Thoracic aorta (tissue), 2 donors: ENCODE data around the gene UBE2D3. TPM values are rescaled to one million over a fixed set of nuclear protein-coding genes. Genes with fewer than 3 reads are reported as not detected.
"Not testable (repeated sequence)": the region's sequence is repeated elsewhere in the genome, so short reads cannot be mapped to it uniquely, and the experiment has no call there.

ENCODE experiments used
- ATAC-seq: fragments of 150-250 bp; one replicate; pipeline ENCODE4 v1.8.0; 2017; ENCODE audit warnings: low read depth; ENCODE audit not compliant: insufficient number of reproducible peaks, low FRiP score
- DNase-seq: peaks from one replicate; pipeline ENCODE4 v3.0.0-alpha.2; 2020; ENCODE audit warnings: low spot score
- H3K27ac ChIP-seq, 2 donors: fragments of 200-600 bp; sonication (generic); 1 replicate in 1 of 2; 2 replicates in 1 of 2; pipeline ENCODE4 v1.5.1; 2016; ENCODE audit warnings: mild to moderate bottlenecking in 2 of 2, moderate library complexity in 2 of 2
- H3K27me3 ChIP-seq: fragments of 200-600 bp; sonication (generic); replicated peaks from 2 replicates; pipeline ENCODE4 v1.6.0; 2016; ENCODE audit warnings: mild to moderate bottlenecking; ENCODE audit not compliant: insufficient read depth
- H3K36me3 ChIP-seq: fragments of 200-600 bp; sonication (generic); one replicate; pipeline ENCODE4 v1.5.1; 2016
- H3K4me1 ChIP-seq, 2 donors: fragments of 200-600 bp; sonication (generic); 1 replicate in 1 of 2; 2 replicates in 1 of 2; pipeline versions ENCODE4 v1.5.1 to v1.6.0; 2016; ENCODE audit warnings: low read depth in 2 of 2, mild to moderate bottlenecking in 1 of 2; ENCODE audit not compliant: control insufficient read depth in 1 of 2
- H3K4me3 ChIP-seq: fragments of 200-600 bp; sonication (generic); 2 replicates; pipeline ENCODE4 v1.5.1; 2016; ENCODE audit warnings: mild to moderate bottlenecking
- H3K9me3 ChIP-seq: fragments of 200-600 bp; sonication (generic); 2 replicates; pipeline ENCODE4 v1.5.1; 2016
- CTCF ChIP-seq: fragments of 200-600 bp; sonication (generic); IDR thresholded peaks from one replicate; pipeline ENCODE4 v1.5.1; 2019; ENCODE audit warnings: antibody characterized with exemption
- total RNA-seq, 2 donors: library from RNA; depleted of rRNA; stranded (reverse); fragments of >200 nt; gene quantifications; one replicate each; pipeline versions ENCODE4 v1.1.0 to v1.2.3, GENCODE V29; 2016

UBE2D3 gene
- total RNA-seq, 2 donors from 2014 or later = 245 to 376 TPM

- Histone ChIP-seq H3K27ac (peak overlapping the region; percentile 97 to 99), H3K9me3 (no peaks in the 10 kb centered on the region), H3K4me3 (peak overlapping the region; percentile 89), H3K4me1 (peaks cover 6 to 14% of the 10 kb centered on the region in 2 donors), H3K27me3 (no peaks in the 10 kb centered on the region), H3K36me3 (no peaks in the 10 kb centered on the region)
- ATAC-seq (peak; percentile 77), DNase-seq (no peak)
- no peak for TF ChIP-seq CTCF
These were observed 40.9 kb upstream of the UBE2D3 start for GRCh38 chr4:102868153-102868780.

- Histone ChIP-seq H3K9me3 (no peaks in the 10 kb centered on the region), H3K4me1 (peaks cover 6 to 14% of the 10 kb centered on the region in 2 donors), H3K36me3 (no peaks in the 10 kb centered on the region), H3K27me3 (no peaks in the 10 kb centered on the region), H3K27ac (peak overlapping the region; percentile 97 to 99), H3K4me3 (peak overlapping the region; percentile 89)
- DNase-seq = no peak
- no peak for TF ChIP-seq CTCF
- no peak for ATAC-seq
These were observed 40.2 kb upstream of the UBE2D3 start for GRCh38 chr4:102867278-102868152.

DNA sequence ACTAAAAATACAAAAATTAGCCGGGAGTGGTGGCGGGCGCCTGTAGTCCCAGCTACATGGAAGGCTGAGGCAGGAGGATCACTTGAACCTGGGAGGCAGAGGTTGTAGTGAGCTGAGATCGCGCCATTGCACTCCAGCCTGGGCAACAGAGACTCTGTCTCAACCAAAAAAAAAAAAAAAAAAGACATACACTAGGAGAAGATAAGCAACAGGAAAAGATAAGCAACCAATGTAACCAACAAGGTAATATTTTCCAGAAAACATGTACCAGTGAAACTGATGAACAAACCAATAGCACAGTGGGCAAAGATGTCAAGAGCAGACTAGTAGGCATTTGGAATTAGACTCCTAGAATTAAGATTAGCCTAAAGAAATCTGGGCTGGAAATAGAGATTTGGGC lies 38.0 kb upstream of the UBE2D3 start:
- ATAC-seq, H3K4me1 ChIP-seq: not testable (repeated sequence)

DNA sequence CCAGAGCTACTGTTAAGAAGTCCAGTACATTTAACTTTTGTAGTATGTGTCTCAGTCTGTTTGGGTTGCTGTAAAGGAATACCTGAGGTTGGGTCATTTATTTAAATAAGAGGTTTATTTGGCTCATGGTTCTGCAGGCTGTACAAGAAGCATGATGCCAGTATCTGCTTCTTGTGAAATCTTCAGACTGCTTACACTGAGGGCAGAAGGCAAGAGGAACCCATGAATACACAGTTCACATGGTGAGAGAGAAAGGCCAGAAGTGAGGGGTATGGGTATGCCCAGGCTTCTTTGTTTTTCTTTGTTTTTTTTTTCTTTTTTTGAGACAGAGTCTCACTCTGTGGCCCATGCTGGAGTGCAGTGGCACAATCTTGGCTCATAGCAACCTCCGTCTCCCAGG lies 35.4 kb upstream of the UBE2D3 start:
- DNase-seq = no peak
- no peak overlapping the region for H3K4me3 ChIP-seq
- H3K27ac ChIP-seq = no peak overlapping the region
- no peaks in the 10 kb centered on the region for H3K36me3 ChIP-seq
- no peak for ATAC-seq
- peaks cover 7% of the 10 kb centered on the region for H3K9me3 ChIP-seq
- peaks cover 0 to 3% of the 10 kb centered on the region in 2 donors for H3K4me1 ChIP-seq
- TF ChIP-seq CTCF = no peak
- no peaks in the 10 kb centered on the region for H3K27me3 ChIP-seq

More for the DNA sequence above, 38.0 kb upstream of the UBE2D3 start:
- not testable (repeated sequence) for H3K27ac ChIP-seq, H3K27me3 ChIP-seq, H3K36me3 ChIP-seq, H3K9me3 ChIP-seq, DNase-seq, H3K4me3 ChIP-seq

DNA sequence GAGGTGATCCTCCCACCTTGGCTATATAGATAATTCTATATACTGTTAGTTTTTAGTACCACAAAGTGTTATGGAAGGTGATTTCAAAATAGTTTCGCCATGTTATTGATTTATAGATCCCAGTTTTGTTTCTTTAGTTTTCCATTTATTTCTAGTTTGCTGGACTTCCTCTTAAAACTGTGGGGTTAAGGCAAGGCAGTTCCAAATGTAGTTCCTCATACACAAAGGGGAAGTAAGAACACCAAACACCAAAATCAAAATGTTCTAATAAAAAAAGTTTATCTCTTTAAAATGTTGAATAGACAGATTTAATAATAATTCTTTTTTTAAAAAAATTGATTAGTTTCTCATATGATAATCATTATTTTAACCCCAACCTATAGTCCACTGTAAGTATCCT lies 34.7 kb upstream of the UBE2D3 start:
- DNase-seq (no peak), ATAC-seq (no peak)
- no peaks in the 10 kb centered on the region for H3K4me1 ChIP-seq
- peaks cover 7% of the 10 kb centered on the region for H3K9me3 ChIP-seq
- H3K36me3 ChIP-seq = no peaks in the 10 kb centered on the region
- no peaks in the 10 kb centered on the region for H3K27me3 ChIP-seq
- TF ChIP-seq CTCF = no peak
- no peak overlapping the region for H3K4me3 ChIP-seq
- no peak overlapping the region for H3K27ac ChIP-seq
